Endothelial cell of umbilical vein (primary cell): ENCODE measurements around the gene NEB. TPM values are rescaled to one million over a fixed set of nuclear protein-coding genes. Genes with fewer than 3 reads are reported as not detected.

Experiments used
- BruUV-seq: library from RNA; stranded (reverse); fragments of 400-500 nt; replicated peaks from 2 replicates; lab custom pipeline; 2021; lab: Mats Ljungman, UMichigan
- CTCF ChIA-PET: fragments of 300-600, 350-600 bp; sonication (Branson Sonifier 250); formaldehyde crosslinking; loops from one replicate; lab custom pipeline; 2021; ENCODE audit warnings: antibody characterized with exemption, inconsistent platforms; lab: Charles Lee
- POLR2A ChIA-PET: fragments of 300-600, 350-600 bp; sonication (Branson Sonifier 250); formaldehyde crosslinking; loops from one replicate; lab custom pipeline; 2021; ENCODE audit warnings: antibody characterized with exemption, inconsistent platforms; lab: Charles Lee
- DNase-seq: peaks from one replicate; pipeline ENCODE4 v3.0.0-alpha.2; 2011; ENCODE audit warnings: low read depth, low spot score
- FAIRE-seq: peaks from 2 replicates; lab custom pipeline; 2011; peaks lifted over from hg19 to GRCh38; lab: Jason Lieb, UNC
- H2AFZ ChIP-seq: 2 replicates; pipeline ENCODE4 v1.6.0; 2012; ENCODE audit warnings: low read depth, low read length, control low read depth, inconsistent platforms
- H3K27ac ChIP-seq: 2 replicates; pipeline ENCODE4 v1.5.1; 2011; ENCODE audit warnings: low read depth, mild to moderate bottlenecking, control low read depth, low read length, moderate library complexity; ENCODE audit not compliant: insufficient read depth
- H3K27me3 ChIP-seq, 2 experiments: 2 replicates each; pipeline versions ENCODE4 v1.6.0 to v1.6.1; 2011; ENCODE audit warnings: low read length in 2 of 2, mixed read lengths in 1 of 2; ENCODE audit not compliant: control insufficient read depth in 2 of 2, insufficient read depth in 2 of 2
- H3K36me3 ChIP-seq, 2 experiments: 2 replicates in 1 of 2; 3 replicates in 1 of 2; pipeline ENCODE4 v1.5.1; 2011; ENCODE audit warnings: low read length in 2 of 2, mild to moderate bottlenecking in 1 of 2, moderate library complexity in 1 of 2; ENCODE audit not compliant: control insufficient read depth in 2 of 2, insufficient read depth in 2 of 2; ENCODE audit errors: extremely low read depth in 1 of 2
- H3K4me1 ChIP-seq: 3 replicates; pipeline ENCODE4 v1.5.1; 2011; ENCODE audit warnings: mild to moderate bottlenecking, low read length; ENCODE audit not compliant: control insufficient read depth, insufficient read depth; ENCODE audit errors: extremely low read depth
- H3K4me2 ChIP-seq: 2 replicates; pipeline ENCODE4 v1.6.1; 2011; ENCODE audit warnings: low read length, control low read depth, mixed read lengths; ENCODE audit not compliant: insufficient read depth
- H3K4me3 ChIP-seq, 3 experiments: fragments of 200-600 bp in 1 of 3; sonication (generic), shearing (Covaris generic) in 1 of 3; replicated peaks in 1 of 3; 2 replicates each; pipeline ENCODE4 v1.5.1; 2011 to 2016; ENCODE audit warnings: control low read depth in 3 of 3, low read length in 3 of 3, mild to moderate bottlenecking in 2 of 3, inconsistent platforms in 1 of 3, low read depth in 1 of 3, moderate library complexity in 1 of 3; ENCODE audit not compliant: insufficient read depth in 1 of 3
- H3K79me2 ChIP-seq: 2 replicates; pipeline ENCODE4 v1.6.0; 2012; ENCODE audit warnings: low read length, inconsistent platforms; ENCODE audit not compliant: control insufficient read depth, insufficient read depth
- H3K9ac ChIP-seq: replicated peaks from 2 replicates; pipeline ENCODE3; 2011; ENCODE audit warnings: low read length, control low read depth; ENCODE audit not compliant: insufficient read depth; ENCODE audit errors: extremely low read depth
- H3K9me1 ChIP-seq: replicated peaks from 3 replicates; pipeline ENCODE4 v1.6.0; 2011; ENCODE audit warnings: mild to moderate bottlenecking, low read length; ENCODE audit not compliant: control insufficient read depth, insufficient read depth; ENCODE audit errors: extremely low read depth
- H3K9me3 ChIP-seq: replicated peaks from 2 replicates; pipeline ENCODE4 v1.5.1; 2012; ENCODE audit warnings: low read length, inconsistent platforms; ENCODE audit not compliant: control insufficient read depth, insufficient read depth
- H4K20me1 ChIP-seq: replicated peaks from 2 replicates; pipeline ENCODE3; 2011; ENCODE audit warnings: mild to moderate bottlenecking, low read length; ENCODE audit not compliant: control insufficient read depth, insufficient read depth; ENCODE audit errors: extremely low read depth
- EZH2 ChIP-seq: IDR thresholded peaks from 2 replicates; pipeline ENCODE4 v1.6.1; 2012; ENCODE audit warnings: borderline replicate concordance, low read depth, mild to moderate bottlenecking, moderate library complexity, low read length, inconsistent platforms; ENCODE audit not compliant: severe bottlenecking
- FOS ChIP-seq: IDR thresholded peaks from 2 replicates; pipeline ENCODE4 v1.6.1; 2011; ENCODE audit warnings: mild to moderate bottlenecking, low read length, moderate library complexity, borderline replicate concordance; ENCODE audit not compliant: insufficient read depth
- GATA2 ChIP-seq: IDR thresholded peaks from 2 replicates; pipeline ENCODE4 v1.7.0; 2011; ENCODE audit warnings: low read depth, mild to moderate bottlenecking, moderate library complexity, mixed read lengths, low read length; ENCODE audit not compliant: insufficient read length, insufficient read depth
- JUN ChIP-seq: IDR thresholded peaks from 2 replicates; pipeline ENCODE4 v1.6.1; 2011; ENCODE audit warnings: borderline replicate concordance, low read depth; ENCODE audit not compliant: insufficient read length, insufficient read depth
- MAX ChIP-seq: IDR thresholded peaks from 2 replicates; pipeline ENCODE4 v1.6.1; 2011; ENCODE audit not compliant: insufficient read depth, insufficient read length
- MYC ChIP-seq: IDR thresholded peaks from one replicate; pipeline ENCODE4 v1.6.1; 2011; ENCODE audit warnings: mild to moderate bottlenecking, low read depth, low read length
- POLR2A ChIP-seq: IDR thresholded peaks from 2 replicates; pipeline ENCODE4 v1.6.1; 2012; ENCODE audit warnings: low read depth, mild to moderate bottlenecking, control low read depth, low read length
- POLR2AphosphoS5 ChIP-seq: IDR thresholded peaks from 2 replicates; pipeline ENCODE4 v1.6.1; 2012; ENCODE audit warnings: low read depth, mild to moderate bottlenecking, control low read depth, low read length, moderate library complexity; ENCODE audit not compliant: insufficient read depth
- dilution Hi-C: fragments of 300-500 bp; cut with MboI; formaldehyde crosslinking; loops from one replicate; pipeline ENCODE4 v1.15.0; 2019; ENCODE audit warnings: low sequenced_read_pairs; ENCODE audit not compliant: extremely low pct_ligation_motif_present
- intact Hi-C: fragments of 100-400 bp; cut with micrococcal nuclease; formaldehyde crosslinking; loops from one replicate; pipeline ENCODE4 v1.10.0; 2022
- polyA plus RNA-seq, 4 experiments: library from polyadenylated mRNA; depleted of rRNA in 3 of 4; stranded (reverse) in 3 of 4; unstranded in 1 of 4; fragments of >200 nt; gene quantifications; 2 replicates each; pipeline versions ENCODE4 v1.2.1 to v1.2.3, GENCODE V29; 2011 to 2012; ENCODE audit warnings: missing spikeins in 1 of 4
- total RNA-seq: library from RNA; stranded (reverse); gene quantifications from 2 replicates; pipeline ENCODE4 v1.2.3, GENCODE V29; 2021
- TF ChIP-seq, protein P1 (sequence below), 2 donors: IDR thresholded peaks; 1 replicate in 1 of 2; 2 replicates in 1 of 2; pipeline ENCODE4 v1.5.1; 2011; ENCODE audit warnings: low read length in 2 of 2, mild to moderate bottlenecking in 2 of 2, moderate library complexity in 2 of 2, control low read depth in 1 of 2, inconsistent platforms in 1 of 2, low read depth in 1 of 2; ENCODE audit not compliant: insufficient read depth in 1 of 2; ENCODE audit errors: extremely low read depth in 1 of 2

The NEB gene
- total and polyA plus RNA-seq, 2 donors (not counting 3 experiments of a cell fraction or from before 2014, with no cell fraction given), result 0.84 to 1.8 TPM

DNA sequence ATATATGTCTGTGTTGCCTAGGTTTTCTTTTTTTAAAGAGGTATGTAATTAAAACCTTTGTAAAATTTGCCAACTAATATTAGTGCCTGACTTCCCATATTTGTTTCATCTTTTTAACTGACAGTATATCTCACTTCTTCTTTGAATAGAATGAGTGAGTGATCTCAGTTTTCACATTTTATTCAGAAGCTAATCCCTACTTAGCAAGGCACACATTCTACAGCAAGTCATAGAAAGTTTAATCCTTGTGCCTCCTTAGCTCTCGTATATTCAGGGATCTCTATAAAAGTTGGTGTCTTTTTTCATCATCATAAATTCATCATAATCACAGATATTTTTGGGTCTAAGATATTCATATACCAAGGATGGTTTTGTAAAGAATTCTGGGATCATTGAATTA lies 258.0 kb downstream of the NEB start:
- H3K36me3 ChIP-seq, result peaks cover 0 to 20% of the 10 kb centered on the region in 2 experiments

More for the DNA sequence above, 258.0 kb downstream of the NEB start:
- Histone ChIP-seq H4K20me1 (no peaks in the 10 kb centered on the region), H3K9me1 (no peaks in the 10 kb centered on the region), H3K9ac (no peak overlapping the region), H3K9me3 (no peaks in the 10 kb centered on the region), H3K4me2 (no peak overlapping the region), H3K79me2 (no peaks in the 10 kb centered on the region), H3K4me1 (no peaks in the 10 kb centered on the region), H2AFZ (no peak overlapping the region), H3K27ac (no peak overlapping the region), H3K27me3 (no peaks in the 10 kb centered on the region), H3K4me3 (no peak overlapping the region)
- dilution Hi-C loops, result no loop called here
- DNase-seq, result no peak
- intact Hi-C loops, result no loop called here
- POLR2A ChIA-PET, result no interaction called here
- BruUV-seq, result no TSS peak
- CTCF ChIA-PET, result no interaction called here
- no peak for FAIRE-seq
- no peak for TF ChIP-seq EZH2
- no peak for TF ChIP-seq GATA2
- no peak for TF ChIP-seq POLR2A
- TF ChIP-seq, protein P1, sequence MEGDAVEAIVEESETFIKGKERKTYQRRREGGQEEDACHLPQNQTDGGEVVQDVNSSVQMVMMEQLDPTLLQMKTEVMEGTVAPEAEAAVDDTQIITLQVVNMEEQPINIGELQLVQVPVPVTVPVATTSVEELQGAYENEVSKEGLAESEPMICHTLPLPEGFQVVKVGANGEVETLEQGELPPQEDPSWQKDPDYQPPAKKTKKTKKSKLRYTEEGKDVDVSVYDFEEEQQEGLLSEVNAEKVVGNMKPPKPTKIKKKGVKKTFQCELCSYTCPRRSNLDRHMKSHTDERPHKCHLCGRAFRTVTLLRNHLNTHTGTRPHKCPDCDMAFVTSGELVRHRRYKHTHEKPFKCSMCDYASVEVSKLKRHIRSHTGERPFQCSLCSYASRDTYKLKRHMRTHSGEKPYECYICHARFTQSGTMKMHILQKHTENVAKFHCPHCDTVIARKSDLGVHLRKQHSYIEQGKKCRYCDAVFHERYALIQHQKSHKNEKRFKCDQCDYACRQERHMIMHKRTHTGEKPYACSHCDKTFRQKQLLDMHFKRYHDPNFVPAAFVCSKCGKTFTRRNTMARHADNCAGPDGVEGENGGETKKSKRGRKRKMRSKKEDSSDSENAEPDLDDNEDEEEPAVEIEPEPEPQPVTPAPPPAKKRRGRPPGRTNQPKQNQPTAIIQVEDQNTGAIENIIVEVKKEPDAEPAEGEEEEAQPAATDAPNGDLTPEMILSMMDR (IDR thresholded peaks at IDR 0.05; ENCODE audit: extremely low read depth in 1 of 2, insufficient read depth in 1 of 2, low read depth in 1 of 2, low read length in 2 of 2), result no peak
- TF ChIP-seq FOS, result no peak
- no peak for TF ChIP-seq MAX
- no peak for TF ChIP-seq MYC
- TF ChIP-seq POLR2AphosphoS5, result no peak
- no peak for TF ChIP-seq JUN
